ENCODE measurements around the gene WIPF1.
A peak's percentile ranks its signal among the peaks of the same experiment; 100 is the strongest.

The WIPF1 gene

GRCh38 chr2:174595116-174595809 is 2.3 kb downstream of the WIPF1 start:
- DNase-seq (ENCODE audit: low spot score) = no peak

DNA sequence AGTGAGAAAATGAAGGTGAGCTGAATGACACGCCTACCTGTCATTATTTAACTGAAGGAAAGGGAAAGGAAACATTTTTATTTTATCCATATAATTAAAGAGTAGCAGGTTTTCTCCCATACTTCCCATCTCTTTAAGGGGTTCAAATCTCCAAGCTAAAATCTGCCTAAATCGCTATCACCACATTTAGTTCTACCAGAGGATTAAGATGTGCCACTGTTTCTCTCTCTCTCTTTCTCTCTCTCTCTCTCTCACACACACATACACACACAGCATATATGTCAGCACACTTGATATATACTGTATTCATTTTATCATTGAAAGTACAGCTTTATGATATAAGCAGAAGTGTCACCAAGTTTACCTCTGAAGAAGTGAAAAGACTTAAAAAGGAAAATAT is 3.1 kb downstream of the WIPF1 start:
- DNase-seq (ENCODE audit: low spot score) = no peak

- DNase-seq (ENCODE audit: low spot score) = no peak
These were observed 3.9 kb downstream of the WIPF1 start for GRCh38 chr2:174593574-174594203.

DNA sequence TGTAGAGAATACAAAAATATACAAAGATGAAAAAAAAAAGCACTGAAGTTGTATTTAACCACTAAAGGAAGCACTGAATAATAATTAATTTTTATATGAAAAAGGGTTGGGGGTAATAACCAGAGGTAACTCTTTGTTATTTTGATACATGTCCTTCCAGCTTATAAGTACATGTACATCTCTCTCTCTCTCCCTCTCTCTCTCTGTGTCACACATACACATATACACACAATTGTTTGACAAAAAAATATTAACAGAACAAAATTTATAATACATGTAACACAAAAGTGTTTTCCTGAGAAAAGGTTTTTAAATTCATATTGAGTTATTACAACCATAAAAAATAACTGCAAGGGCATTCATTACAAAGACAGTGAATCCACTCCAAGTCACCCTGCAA is 4.6 kb downstream of the WIPF1 start:
- DNase-seq (ENCODE audit: low spot score) = no peak

DNA sequence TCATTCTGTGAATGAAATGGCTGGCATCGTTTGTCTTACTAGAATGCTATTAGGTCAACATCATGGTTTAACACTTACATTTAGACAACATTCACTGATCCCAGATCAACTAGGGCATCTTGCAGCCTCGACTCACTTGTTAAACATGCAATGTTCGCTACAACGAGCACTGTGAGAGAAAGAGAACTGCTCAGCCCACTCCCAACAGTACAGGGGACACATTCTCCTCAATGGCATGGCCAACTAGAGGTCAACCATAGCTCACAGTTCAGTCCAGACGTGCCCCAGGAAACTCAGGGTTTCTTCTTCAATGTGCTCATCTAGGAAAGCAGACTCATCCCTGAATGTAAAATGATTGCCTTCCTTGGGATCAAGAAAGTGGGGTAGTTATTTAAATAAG is 5.9 kb downstream of the WIPF1 start:
- DNase-seq (ENCODE audit: low spot score) = no peak

DNA sequence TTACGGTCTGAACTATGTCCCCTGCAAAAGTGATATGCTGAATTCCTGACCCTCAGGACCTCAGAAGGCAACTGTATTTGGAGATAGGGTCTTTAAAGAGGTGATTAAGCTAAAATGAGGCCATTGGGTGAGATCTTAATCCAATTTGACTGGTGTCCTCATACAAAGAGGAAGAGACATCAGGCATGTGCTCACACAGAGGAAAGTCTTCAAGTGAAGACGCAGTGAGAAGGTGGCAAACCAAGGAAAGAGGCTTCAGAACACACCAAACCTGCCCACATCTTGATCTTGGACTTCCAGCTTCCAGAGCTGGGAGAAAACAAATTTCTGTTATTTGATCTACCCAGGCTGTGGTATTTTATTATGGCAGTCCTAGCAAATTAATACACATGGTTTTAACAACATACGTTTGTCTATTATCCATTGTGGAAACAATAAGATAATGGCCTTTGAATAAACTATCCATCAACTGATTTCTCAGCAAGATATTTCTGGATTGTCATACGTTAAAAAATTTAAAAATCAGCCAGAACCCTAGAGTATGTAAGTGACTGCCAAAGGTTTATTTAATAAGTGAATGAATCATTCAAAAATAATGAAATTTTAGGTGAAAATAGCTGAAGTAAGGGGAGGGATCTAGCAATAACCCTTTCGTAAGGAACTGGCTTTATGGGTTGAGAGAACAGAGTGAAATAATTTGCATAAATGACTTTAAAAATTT is 6.5 kb downstream of the WIPF1 start:
- no peak for DNase-seq (ENCODE audit: low spot score)

- no peak for DNase-seq (ENCODE audit: low spot score)
These were observed 7.3 kb downstream of the WIPF1 start for GRCh38 chr2:174590346-174590745.

GRCh38 chr2:174589334-174589733 is 8.3 kb downstream of the WIPF1 start:
- DNase-seq (ENCODE audit: low spot score) = no peak

GRCh38 chr2:174588463-174588862 is 9.1 kb downstream of the WIPF1 start:
- DNase-seq (ENCODE audit: low spot score) = no peak

GRCh38 chr2:174587579-174587978 is 10.0 kb downstream of the WIPF1 start:
- no peak for DNase-seq (ENCODE audit: low spot score)

GRCh38 chr2:174586418-174587295 is 10.9 kb downstream of the WIPF1 start:
- DNase-seq (ENCODE audit: low spot score) = no peak

GRCh38 chr2:174585657-174586252 is 11.8 kb downstream of the WIPF1 start:
- no peak for DNase-seq (ENCODE audit: low spot score)

DNA sequence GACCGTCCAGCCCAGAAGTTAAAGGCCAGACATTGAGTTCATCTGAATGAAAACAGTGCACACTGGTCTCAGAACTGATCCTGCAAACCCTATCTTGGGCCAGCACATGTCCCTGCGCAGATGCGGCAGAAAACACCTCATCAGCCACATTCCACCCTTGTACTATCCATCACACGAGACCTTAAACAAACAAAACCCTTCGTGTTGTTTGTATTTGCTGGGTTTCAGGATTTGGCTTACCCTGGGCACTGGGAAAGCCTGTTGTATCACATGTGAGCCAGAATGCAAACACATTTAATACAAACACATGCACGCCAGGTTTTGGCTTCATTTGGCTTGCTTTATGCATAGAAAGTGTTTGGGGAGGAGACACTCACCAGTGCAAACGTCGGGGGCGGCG is 12.5 kb downstream of the WIPF1 start:
- no peak for DNase-seq (ENCODE audit: low spot score)

DNA sequence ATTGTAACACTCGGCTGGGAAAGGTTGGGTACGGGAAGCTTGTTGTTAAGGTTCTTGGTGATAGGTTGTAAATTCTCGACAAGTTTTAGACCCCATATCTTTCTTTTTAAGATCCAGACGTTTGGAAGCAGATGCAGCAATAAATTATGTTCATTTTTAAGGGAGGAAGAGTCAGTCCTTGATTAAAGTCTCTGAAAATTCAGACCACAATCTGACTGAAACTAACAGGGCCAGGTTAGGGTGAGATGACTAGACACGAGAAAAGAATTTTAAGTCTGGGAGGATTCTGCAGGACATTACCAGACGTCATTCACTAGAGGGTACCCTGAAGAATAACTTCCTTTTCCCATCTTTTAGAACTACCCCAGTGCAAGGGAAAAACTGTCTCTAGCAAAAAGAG is 16.1 kb downstream of the WIPF1 start:
- DNase-seq (ENCODE audit: low spot score) = no peak

DNA sequence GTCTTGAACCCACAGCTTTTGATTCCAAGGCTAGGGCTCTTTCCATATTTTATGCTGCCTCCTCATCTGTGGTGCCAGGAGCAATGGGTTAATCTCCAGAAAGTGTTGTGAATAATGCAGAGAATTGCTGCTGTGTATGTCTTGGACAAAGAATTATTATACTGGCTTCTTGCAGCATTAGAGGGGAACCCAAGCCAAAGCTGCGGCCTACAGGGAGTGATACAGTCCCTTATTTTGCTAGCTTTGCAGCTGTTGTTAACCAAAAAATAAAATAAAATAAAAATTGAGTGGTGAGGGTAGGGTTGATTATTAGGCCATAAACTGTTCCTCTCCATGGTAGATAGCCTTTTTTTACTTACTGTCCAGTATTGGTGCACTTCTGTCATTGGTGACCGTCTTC is 16.7 kb downstream of the WIPF1 start:
- DNase-seq (ENCODE audit: low spot score) = no peak

GRCh38 chr2:174577967-174578589 is 19.5 kb downstream of the WIPF1 start:
- DNase-seq (ENCODE audit: low spot score) = peak; percentile 7

- DNase-seq (ENCODE audit: low spot score) = no peak
These were observed 22.4 kb downstream of the WIPF1 start for GRCh38 chr2:174575124-174575776.

DNA sequence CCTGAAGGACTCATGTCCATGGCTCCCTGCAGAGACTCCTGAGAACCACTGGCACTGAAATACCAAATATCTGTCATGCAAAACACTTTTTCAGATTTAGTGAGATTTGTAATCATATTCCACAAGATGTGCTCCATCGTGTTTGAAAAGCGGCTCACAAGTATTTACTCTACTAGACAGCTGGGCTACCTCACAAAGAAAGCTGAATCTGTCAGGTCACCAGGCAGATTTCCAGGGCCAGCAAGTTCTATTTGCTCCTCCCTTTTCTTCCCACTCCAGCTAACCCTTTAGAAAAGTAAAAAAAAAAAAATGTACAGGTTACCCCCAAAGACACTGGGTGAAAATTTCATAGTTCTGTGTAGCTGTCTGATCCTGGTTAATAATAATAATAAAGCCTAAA is 22.9 kb downstream of the WIPF1 start:
- DNase-seq (ENCODE audit: low spot score) = no peak

DNA sequence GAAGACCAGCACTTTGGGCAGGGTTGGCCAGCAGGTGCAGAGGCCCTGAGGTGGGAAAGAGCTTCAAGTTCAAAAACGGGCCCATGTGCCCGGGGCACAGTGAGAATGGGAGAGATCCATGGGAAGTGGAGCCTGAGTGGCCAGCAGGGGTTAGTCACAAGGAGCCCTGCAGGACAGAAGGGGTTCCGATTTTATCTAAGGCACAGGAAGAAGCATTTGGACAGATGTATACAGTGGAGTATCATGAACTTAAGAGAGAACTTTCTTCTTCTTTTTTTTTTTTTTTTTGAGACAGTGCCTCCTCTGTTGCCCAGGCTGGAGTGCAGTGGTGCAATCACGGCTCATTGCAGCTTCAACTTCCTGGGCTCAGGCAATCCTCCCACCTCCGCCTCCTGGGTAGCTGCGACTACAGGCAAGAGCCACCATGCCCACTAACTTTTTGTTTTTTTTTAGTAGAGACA is 24.0 kb downstream of the WIPF1 start:
- DNase-seq (ENCODE audit: low spot score) = no peak

DNA sequence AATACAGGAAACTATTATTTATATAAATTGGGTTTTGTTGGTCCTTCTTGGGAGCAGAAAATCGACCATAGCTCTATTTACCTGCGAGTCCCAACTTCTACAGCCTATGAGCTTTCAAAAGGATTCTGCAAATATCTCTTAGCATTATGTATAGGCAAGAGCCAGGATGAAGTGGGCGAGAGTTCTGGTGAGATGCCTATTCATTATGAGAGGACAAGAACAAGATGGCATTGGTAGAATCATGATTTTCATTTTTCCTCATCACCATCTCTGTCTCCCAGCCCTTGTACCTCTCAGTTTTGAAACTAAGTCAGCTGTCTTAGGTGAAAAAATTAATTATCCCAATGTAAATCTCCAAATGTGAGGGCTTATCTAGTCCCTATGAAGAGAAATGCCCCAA is 25.0 kb downstream of the WIPF1 start:
- DNase-seq (ENCODE audit: low spot score) = no peak
